Astrocyte (in vitro differentiated cells and primary cell): Measurements from ENCODE around the gene VARS2.

Source experiments
- CTCF ChIP-seq: IDR thresholded peaks from 2 replicates; pipeline ENCODE4 v1.5.1; 2011; ENCODE audit warnings: low read depth, mild to moderate bottlenecking, inconsistent platforms, low read length, moderate library complexity; ENCODE audit not compliant: insufficient read depth
- EZH2 ChIP-seq: IDR thresholded peaks from 2 replicates; pipeline ENCODE4 v1.6.1; 2012; ENCODE audit warnings: mild to moderate bottlenecking, low read length, inconsistent platforms; ENCODE audit not compliant: insufficient read depth

- TF ChIP-seq CTCF (no peak), EZH2 (no peak)
Measured at GRCh38 chr6:30917487-30917886, 3.4 kb downstream of the VARS2 start.
